ENCODE data around the gene DEFB129. TPM values are rescaled to one million over a fixed set of nuclear protein-coding genes. Genes with fewer than 3 reads are reported as not detected.

The DEFB129 gene
- total and polyA plus RNA-seq, 9 donors, result not detected

GRCh38 chr20:257419-257818, 30.4 kb downstream of the DEFB129 start, which contains the start of gene DEFB132:
Gene DEFB132 (plus strand): TSS chr20:257724. CDS start chr20:257779, 55 bp downstream.
- no peaks in the 10 kb centered on the region for H3K9me3 ChIP-seq
- WGBS, 3 donors, result 70 to 82% (median 71%) methylated on average over 7 of the region's 7 CpGs
- H3K4me3 ChIP-seq, result no peak within 1 kb of the TSS
- no peaks in the 10 kb centered on the region for H3K4me1 ChIP-seq (ENCODE audit: insufficient read depth)
- intact Hi-C loops (cut with DNase I), result no loop called here
- no peak within 1 kb of the TSS for H3K27ac ChIP-seq
- H3K27me3 ChIP-seq, result no peaks in the 10 kb centered on the region
- no peak for DNase-seq
- no peaks in the 10 kb centered on the region for H3K36me3 ChIP-seq
- no peak for TF ChIP-seq POLR2A (IDR thresholded peaks at IDR 0.05)
- no peak for TF ChIP-seq EP300 (IDR thresholded peaks at IDR 0.05)

DNA sequence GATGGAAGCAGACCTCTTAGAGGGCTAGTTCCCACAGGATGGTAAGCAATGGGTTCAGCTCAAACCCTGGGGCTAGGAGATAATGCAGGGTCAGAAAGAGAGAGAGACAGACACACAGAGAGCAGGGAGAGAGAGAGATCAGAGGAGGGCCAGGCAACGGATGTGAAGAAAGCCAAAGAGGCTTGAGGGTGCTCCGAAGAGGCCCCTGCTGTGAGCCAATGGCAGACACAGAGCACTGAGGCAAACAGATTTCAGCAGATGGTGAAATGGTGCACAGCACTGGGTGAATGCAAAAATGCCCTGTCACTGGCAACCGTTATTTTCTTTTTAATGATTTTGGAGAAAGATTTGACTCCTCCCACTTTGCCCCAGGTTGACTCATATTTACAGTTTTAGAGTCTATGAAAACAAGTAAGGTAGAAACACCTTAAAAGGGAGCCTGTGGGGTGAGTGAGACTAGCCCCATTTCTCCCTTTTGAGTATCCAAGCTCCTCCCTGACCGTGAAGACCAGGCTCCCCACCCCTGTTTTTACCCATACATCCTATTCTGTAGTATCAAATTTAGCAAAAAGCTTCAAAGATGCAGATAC, 31.3 kb downstream of the DEFB129 start:
- Histone ChIP-seq H3K36me3 (no peaks in the 10 kb centered on the region), H3K4me1 (ENCODE audit: insufficient read depth) (no peaks in the 10 kb centered on the region), H3K4me3 (no peak overlapping the region), H3K9me3 (no peaks in the 10 kb centered on the region), H3K27ac (no peak overlapping the region), H3K27me3 (no peaks in the 10 kb centered on the region)
- TF ChIP-seq EP300 (IDR thresholded peaks at IDR 0.05) (no peak), POLR2A (IDR thresholded peaks at IDR 0.05) (no peak)
- TF ChIP-seq, protein P1, sequence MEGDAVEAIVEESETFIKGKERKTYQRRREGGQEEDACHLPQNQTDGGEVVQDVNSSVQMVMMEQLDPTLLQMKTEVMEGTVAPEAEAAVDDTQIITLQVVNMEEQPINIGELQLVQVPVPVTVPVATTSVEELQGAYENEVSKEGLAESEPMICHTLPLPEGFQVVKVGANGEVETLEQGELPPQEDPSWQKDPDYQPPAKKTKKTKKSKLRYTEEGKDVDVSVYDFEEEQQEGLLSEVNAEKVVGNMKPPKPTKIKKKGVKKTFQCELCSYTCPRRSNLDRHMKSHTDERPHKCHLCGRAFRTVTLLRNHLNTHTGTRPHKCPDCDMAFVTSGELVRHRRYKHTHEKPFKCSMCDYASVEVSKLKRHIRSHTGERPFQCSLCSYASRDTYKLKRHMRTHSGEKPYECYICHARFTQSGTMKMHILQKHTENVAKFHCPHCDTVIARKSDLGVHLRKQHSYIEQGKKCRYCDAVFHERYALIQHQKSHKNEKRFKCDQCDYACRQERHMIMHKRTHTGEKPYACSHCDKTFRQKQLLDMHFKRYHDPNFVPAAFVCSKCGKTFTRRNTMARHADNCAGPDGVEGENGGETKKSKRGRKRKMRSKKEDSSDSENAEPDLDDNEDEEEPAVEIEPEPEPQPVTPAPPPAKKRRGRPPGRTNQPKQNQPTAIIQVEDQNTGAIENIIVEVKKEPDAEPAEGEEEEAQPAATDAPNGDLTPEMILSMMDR (IDR thresholded peaks at IDR 0.05), result no peak
- intact Hi-C loops (cut with DNase I), result no loop called here
- DNase-seq, result no peak
- WGBS, 3 donors, result 45 to 65% (median 65%) methylated on average over 4 of the region's 4 CpGs

DNA sequence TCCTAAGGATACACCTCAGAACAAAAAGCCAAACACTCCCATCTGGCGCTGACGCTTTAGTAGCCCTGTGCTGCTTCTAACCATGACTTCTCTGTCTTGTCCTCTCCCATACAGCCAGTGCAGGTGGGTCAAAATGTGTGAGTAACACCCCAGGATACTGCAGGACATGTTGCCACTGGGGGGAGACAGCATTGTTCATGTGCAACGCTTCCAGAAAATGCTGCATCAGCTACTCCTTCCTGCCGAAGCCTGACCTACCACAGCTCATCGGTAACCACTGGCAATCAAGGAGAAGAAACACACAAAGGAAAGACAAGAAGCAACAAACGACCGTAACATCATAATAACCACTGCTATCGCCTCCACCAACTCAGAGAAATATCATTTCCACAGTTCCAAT, 31.9 kb downstream of the DEFB129 start:
- Histone ChIP-seq H3K9me3 (no peaks in the 10 kb centered on the region), H3K4me3 (no peak overlapping the region), H3K27me3 (no peaks in the 10 kb centered on the region), H3K4me1 (ENCODE audit: insufficient read depth) (no peaks in the 10 kb centered on the region), H3K36me3 (no peaks in the 10 kb centered on the region), H3K27ac (no peak overlapping the region)
- DNase-seq, result no peak
- TF ChIP-seq, protein P1 (IDR thresholded peaks at IDR 0.05), result no peak
- TF ChIP-seq POLR2A (IDR thresholded peaks at IDR 0.05) (no peak), EP300 (IDR thresholded peaks at IDR 0.05) (no peak)
- 35 to 43% (median 39%) methylated on average over 8 of the region's 8 CpGs for WGBS, 3 donors
- intact Hi-C loops (cut with DNase I), result no loop called here

GRCh38 chr20:259981-260380, 32.9 kb downstream of the DEFB129 start:
- 55 to 71% (median 63%) methylated on average over 2 of the region's 2 CpGs for WGBS, 3 donors
- Histone ChIP-seq H3K4me1 (ENCODE audit: insufficient read depth) (no peaks in the 10 kb centered on the region), H3K4me3 (no peak overlapping the region), H3K27ac (no peak overlapping the region), H3K36me3 (no peaks in the 10 kb centered on the region), H3K9me3 (no peaks in the 10 kb centered on the region), H3K27me3 (no peaks in the 10 kb centered on the region)
- no peak for DNase-seq
- intact Hi-C loops (cut with DNase I), result loop anchor here in 1 of 4 donors (10.0 kb wide), 1 partner anchor 75 kb away; no protein-coding TSS in a partner anchor
- TF ChIP-seq POLR2A (IDR thresholded peaks at IDR 0.05) (no peak), EP300 (IDR thresholded peaks at IDR 0.05) (no peak)
- TF ChIP-seq, protein P1 (IDR thresholded peaks at IDR 0.05), result no peak

GRCh38 chr20:263701-264100, 36.6 kb downstream of the DEFB129 start:
- WGBS, 3 donors, result 79 to 81% (median 80%) methylated on average over 13 of the region's 13 CpGs
- no peak for TF ChIP-seq EP300 (IDR thresholded peaks at IDR 0.05)
- TF ChIP-seq POLR2A (IDR thresholded peaks at IDR 0.05), result no peak
- TF ChIP-seq, protein P1 (IDR thresholded peaks at IDR 0.05), result no peak
- no peaks in the 10 kb centered on the region for H3K36me3 ChIP-seq
- no peak for DNase-seq
- H3K9me3 ChIP-seq, result no peaks in the 10 kb centered on the region
- no peaks in the 10 kb centered on the region for H3K4me1 ChIP-seq (ENCODE audit: insufficient read depth)
- H3K27me3 ChIP-seq, result no peaks in the 10 kb centered on the region
- H3K4me3 ChIP-seq, result no peak overlapping the region
- intact Hi-C loops (cut with DNase I), result loop anchor here in 1 of 4 donors (10.0 kb wide), 1 partner anchor 71 kb away; no protein-coding TSS in a partner anchor
- H3K27ac ChIP-seq, result no peak overlapping the region

All from ovary (tissue), 9 donors.